ENCODE data around the gene ACTL7A. TPM values are rescaled to one million over a fixed set of nuclear protein-coding genes. Genes with fewer than 3 reads are reported as not detected.

ACTL7A gene
- total RNA-seq, 1 donor from 2014 or later = not detected

DNA sequence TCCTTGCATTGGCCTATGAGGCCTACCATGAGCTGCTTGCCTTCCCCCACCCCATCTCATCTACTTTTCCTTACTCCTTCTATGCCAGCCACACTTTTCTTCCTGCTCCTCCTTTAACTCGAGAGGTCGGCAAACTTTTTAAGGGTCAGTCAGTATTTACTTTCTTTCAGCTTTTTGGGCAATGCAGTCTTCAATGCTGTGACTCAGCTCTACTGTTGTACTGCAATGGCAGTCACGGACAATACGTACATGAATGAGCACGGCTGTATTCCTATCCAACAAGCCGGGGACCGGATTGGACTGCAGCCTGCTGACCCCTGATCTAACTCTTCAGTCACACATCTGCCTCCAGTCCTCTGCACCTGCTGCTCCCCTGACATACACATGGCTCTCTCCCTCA is 602 bp upstream of the ACTL7A start:
- FAIRE-seq = no peak
- no peaks in the 10 kb centered on the region for H3K27me3 ChIP-seq (ENCODE audit: control insufficient read depth, insufficient read depth, low read length)

GRCh38 chr9:108863891-108864290 is 1.8 kb downstream of the ACTL7A start:
- Histone ChIP-seq H3K27me3 (ENCODE audit: control insufficient read depth, insufficient read depth, low read length) (no peaks in the 10 kb centered on the region), H3K36me3 (ENCODE audit: control insufficient read depth, insufficient read depth, low read length) (no peaks in the 10 kb centered on the region), H3K4me3 (ENCODE audit: low read depth, low read length) (no peak overlapping the region)
- no peak for TF ChIP-seq CTCF (IDR thresholded peaks at IDR 0.05; ENCODE audit: insufficient read depth, low read length, severe bottlenecking)
- FAIRE-seq (no peak), DNase-seq (ENCODE audit: low read depth) (no peak)

More for the DNA sequence above, 602 bp upstream of the ACTL7A start:
- Histone ChIP-seq H3K36me3 (ENCODE audit: control insufficient read depth, insufficient read depth, low read length) (no peaks in the 10 kb centered on the region), H3K4me3 (ENCODE audit: low read depth, low read length) (no peak overlapping the region)
- TF ChIP-seq CTCF (IDR thresholded peaks at IDR 0.05; ENCODE audit: insufficient read depth, low read length, severe bottlenecking) = no peak
- no peak for DNase-seq (ENCODE audit: low read depth)

- TF ChIP-seq CTCF (IDR thresholded peaks at IDR 0.05; ENCODE audit: insufficient read depth, low read length, severe bottlenecking) = no peak
- Histone ChIP-seq H3K27me3 (ENCODE audit: control insufficient read depth, insufficient read depth, low read length) (no peaks in the 10 kb centered on the region), H3K36me3 (ENCODE audit: control insufficient read depth, insufficient read depth, low read length) (no peaks in the 10 kb centered on the region), H3K4me3 (ENCODE audit: low read depth, low read length) (no peak overlapping the region)
- FAIRE-seq (no peak), DNase-seq (ENCODE audit: low read depth) (no peak)
Measured at GRCh38 chr9:108864446-108864845, 2.4 kb downstream of the ACTL7A start.

GRCh38 chr9:108865037-108865436 is 3.0 kb downstream of the ACTL7A start:
- no peak for TF ChIP-seq CTCF (IDR thresholded peaks at IDR 0.05; ENCODE audit: insufficient read depth, low read length, severe bottlenecking)
- H3K27me3 ChIP-seq (ENCODE audit: control insufficient read depth, insufficient read depth, low read length) = no peaks in the 10 kb centered on the region
- FAIRE-seq = no peak
- no peak overlapping the region for H3K4me3 ChIP-seq (ENCODE audit: low read depth, low read length)
- H3K36me3 ChIP-seq (ENCODE audit: control insufficient read depth, insufficient read depth, low read length) = no peaks in the 10 kb centered on the region
- no peak for DNase-seq (ENCODE audit: low read depth)

GRCh38 chr9:108866001-108866420 is 3.9 kb downstream of the ACTL7A start:
- Histone ChIP-seq H3K4me3 (ENCODE audit: low read depth, low read length) (no peak overlapping the region), H3K36me3 (ENCODE audit: control insufficient read depth, insufficient read depth, low read length) (no peaks in the 10 kb centered on the region), H3K27me3 (ENCODE audit: control insufficient read depth, insufficient read depth, low read length) (no peaks in the 10 kb centered on the region)
- no peak for FAIRE-seq
- DNase-seq (ENCODE audit: low read depth) = no peak
- no peak for TF ChIP-seq CTCF (IDR thresholded peaks at IDR 0.05; ENCODE audit: insufficient read depth, low read length, severe bottlenecking)

DNA sequence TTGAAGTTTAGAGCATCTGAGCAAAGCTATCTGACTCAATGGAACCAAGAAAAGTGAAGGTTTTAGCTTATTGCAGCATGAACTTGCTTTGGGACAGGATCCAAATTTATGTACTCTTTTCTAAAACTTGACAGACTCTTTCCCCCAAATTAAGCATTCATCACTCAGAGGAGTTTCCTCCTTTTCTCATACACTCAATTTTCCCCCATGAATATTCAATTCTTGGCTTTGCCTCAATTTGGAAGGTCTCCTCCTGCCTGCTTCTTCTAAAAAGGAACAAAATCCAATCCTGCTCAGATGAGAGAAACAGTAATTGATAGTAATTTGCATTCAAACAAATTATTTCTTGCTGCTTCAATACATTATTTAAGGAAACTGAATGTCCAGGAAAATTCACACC is 5.0 kb downstream of the ACTL7A start:
- Histone ChIP-seq H3K27me3 (ENCODE audit: control insufficient read depth, insufficient read depth, low read length) (no peaks in the 10 kb centered on the region), H3K4me3 (ENCODE audit: low read depth, low read length) (no peak overlapping the region), H3K36me3 (ENCODE audit: control insufficient read depth, insufficient read depth, low read length) (no peaks in the 10 kb centered on the region)
- DNase-seq (ENCODE audit: low read depth) = no peak
- TF ChIP-seq CTCF (IDR thresholded peaks at IDR 0.05; ENCODE audit: insufficient read depth, low read length, severe bottlenecking) = no peak
- FAIRE-seq = no peak
